H9 (cell line): Measurements from ENCODE around the gene GRIK3. TPM values are rescaled to one million over a fixed set of nuclear protein-coding genes. Genes with fewer than 3 reads are reported as not detected.

Source experiments
- DNase-seq: peaks from one replicate; pipeline ENCODE4 v3.0.0-alpha.2; 2017
- H2AFZ ChIP-seq: one replicate; pipeline ENCODE4 v1.6.1; 2013; ENCODE audit warnings: mild to moderate bottlenecking, low read length, control low read depth, moderate library complexity
- H2AK5ac ChIP-seq: 2 replicates; pipeline ENCODE4 v1.6.1; 2013; ENCODE audit warnings: low read length, control low read depth, mixed read lengths; ENCODE audit not compliant: insufficient read length
- H2BK120ac ChIP-seq: one replicate; pipeline ENCODE4 v1.6.1; 2013; ENCODE audit warnings: low read depth, mild to moderate bottlenecking, low read length, control low read depth, inconsistent platforms; ENCODE audit not compliant: poor library complexity, severe bottlenecking
- H2BK12ac ChIP-seq: 2 replicates; pipeline ENCODE4 v1.6.1; 2013; ENCODE audit warnings: low read length, control low read depth, mixed read lengths, low read depth; ENCODE audit not compliant: insufficient read length
- H2BK15ac ChIP-seq: 2 replicates; pipeline ENCODE4 v1.6.1; 2013; ENCODE audit warnings: low read depth, low read length, control low read depth
- H2BK20ac ChIP-seq: one replicate; pipeline ENCODE4 v1.6.1; 2013; ENCODE audit warnings: low read depth, mild to moderate bottlenecking, low read length, control low read depth, inconsistent platforms; ENCODE audit not compliant: poor library complexity, severe bottlenecking
- H2BK5ac ChIP-seq: 2 replicates; pipeline ENCODE4 v1.6.1; 2013; ENCODE audit warnings: low read length, control low read depth, mixed read lengths; ENCODE audit not compliant: insufficient read length
- H3K14ac ChIP-seq: 2 replicates; pipeline ENCODE4 v1.6.1; 2013; ENCODE audit warnings: low read length, control low read depth; ENCODE audit not compliant: insufficient read depth
- H3K18ac ChIP-seq: 2 replicates; pipeline ENCODE4 v1.6.1; 2013; ENCODE audit warnings: low read depth, mild to moderate bottlenecking, mixed read lengths, low read length, control low read depth; ENCODE audit not compliant: insufficient read length
- H3K23ac ChIP-seq: 2 replicates; pipeline ENCODE4 v1.6.1; 2013; ENCODE audit warnings: low read length, control low read depth, mixed read lengths, low read depth; ENCODE audit not compliant: insufficient read length
- H3K23me2 ChIP-seq: 2 replicates; pipeline ENCODE4 v1.6.1; 2013; ENCODE audit warnings: low read depth, mild to moderate bottlenecking, mixed read lengths, low read length, control low read depth; ENCODE audit not compliant: insufficient read length, poor library complexity, severe bottlenecking
- H3K27ac ChIP-seq: 2 replicates; pipeline ENCODE4 v1.5.1; 2013; ENCODE audit warnings: low read length, control low read depth, mixed read lengths, low read depth; ENCODE audit not compliant: insufficient read length
- H3K27me3 ChIP-seq: 2 replicates; pipeline ENCODE4 v1.6.1; 2013; ENCODE audit warnings: low read length, control low read depth, inconsistent platforms; ENCODE audit not compliant: insufficient read depth
- H3K4ac ChIP-seq: 2 replicates; pipeline ENCODE4 v1.6.1; 2013; ENCODE audit warnings: low read depth, mild to moderate bottlenecking, control low read depth, inconsistent platforms, low read length, moderate library complexity
- H3K4me1 ChIP-seq: 2 replicates; pipeline ENCODE4 v1.6.1; 2013; ENCODE audit warnings: low read length, control low read depth, inconsistent platforms; ENCODE audit not compliant: insufficient read depth
- H3K4me2 ChIP-seq: 2 replicates; pipeline ENCODE4 v1.6.1; 2013; ENCODE audit warnings: low read length, control low read depth, mixed read lengths; ENCODE audit not compliant: insufficient read length, insufficient read depth
- H3K56ac ChIP-seq: 2 replicates; pipeline ENCODE4 v1.6.1; 2013; ENCODE audit warnings: low read depth, mild to moderate bottlenecking, mixed read lengths, low read length, control low read depth; ENCODE audit not compliant: insufficient read length
- H3K79me1 ChIP-seq: 2 replicates; pipeline ENCODE4 v1.6.1; 2013; ENCODE audit warnings: low read depth, mild to moderate bottlenecking, moderate library complexity, low read length, control low read depth, inconsistent platforms; ENCODE audit not compliant: insufficient read depth, poor library complexity, severe bottlenecking
- H3K79me2 ChIP-seq: 2 replicates; pipeline ENCODE4 v1.6.1; 2013; ENCODE audit warnings: low read length, control low read depth, inconsistent platforms; ENCODE audit not compliant: insufficient read depth
- H3K9ac ChIP-seq: 2 replicates; pipeline ENCODE4 v1.6.1; 2013; ENCODE audit warnings: low read length, control low read depth, mixed read lengths; ENCODE audit not compliant: insufficient read length; ENCODE audit errors: extremely low read depth
- H3K9me3 ChIP-seq: one replicate; pipeline ENCODE4 v1.6.1; 2013; ENCODE audit warnings: low read depth, low read length, inconsistent platforms; ENCODE audit not compliant: control insufficient read depth
- H3T11ph ChIP-seq: one replicate; pipeline ENCODE4 v1.6.1; 2013; ENCODE audit warnings: mild to moderate bottlenecking, low read length, control low read depth, inconsistent platforms
- H4K20me1 ChIP-seq: one replicate; pipeline ENCODE4 v1.6.1; 2013; ENCODE audit not compliant: control insufficient read depth, insufficient read length, insufficient read depth
- H4K5ac ChIP-seq: 2 replicates; pipeline ENCODE4 v1.6.1; 2013; ENCODE audit warnings: low read depth, mild to moderate bottlenecking, mixed read lengths, low read length, control low read depth; ENCODE audit not compliant: insufficient read length
- H4K8ac ChIP-seq: replicated peaks from 2 replicates; pipeline ENCODE4 v1.6.1; 2013; ENCODE audit warnings: low read length, control low read depth, mixed read lengths, low read depth; ENCODE audit not compliant: insufficient read length
- H4K91ac ChIP-seq: 2 replicates; pipeline ENCODE4 v1.6.1; 2013; ENCODE audit warnings: low read depth, mild to moderate bottlenecking, moderate library complexity, mixed read lengths, low read length, control low read depth; ENCODE audit not compliant: insufficient read length
- H3K27ac Mint-ChIP-seq, 3 experiments: 2 replicates in 2 of 3; 3 replicates in 1 of 3; pipeline ENCODE4 v1.8.0; 2020 to 2021; ENCODE audit warnings: mixed read lengths in 3 of 3, mild to moderate bottlenecking in 1 of 3, moderate library complexity in 1 of 3
- H3K27me3 Mint-ChIP-seq: 2 replicates; pipeline ENCODE4 v1.8.0; 2021; ENCODE audit warnings: low read depth, mild to moderate bottlenecking, moderate library complexity, mixed read lengths
- H3K36me3 Mint-ChIP-seq, 3 experiments: 2 replicates in 2 of 3; 3 replicates in 1 of 3; pipeline ENCODE4 v1.8.0; 2020 to 2021; ENCODE audit warnings: low read depth in 3 of 3, mixed read lengths in 3 of 3; ENCODE audit not compliant: insufficient read depth in 1 of 3
- H3K4me1 Mint-ChIP-seq, 2 experiments: 2 replicates each; pipeline ENCODE4 v1.8.0; 2020; ENCODE audit warnings: mixed read lengths in 2 of 2
- H3K4me3 Mint-ChIP-seq, 2 experiments: 2 replicates in 1 of 2; 3 replicates in 1 of 2; pipeline ENCODE4 v1.8.0; 2020 to 2021; ENCODE audit warnings: mild to moderate bottlenecking in 2 of 2, mixed read lengths in 2 of 2, moderate library complexity in 1 of 2
- H3K9me3 Mint-ChIP-seq, 2 experiments: 2 replicates in 1 of 2; 3 replicates in 1 of 2; pipeline ENCODE4 v1.8.0; 2020; ENCODE audit warnings: mild to moderate bottlenecking in 2 of 2, mixed read lengths in 2 of 2, moderate library complexity in 1 of 2
- CTCF ChIP-seq: fragments of 200-600 bp; sonication (generic); conservative IDR thresholded peaks from 3 replicates; pipeline ENCODE4 v1.8.0; 2021; ENCODE audit warnings: antibody characterized with exemption, mild to moderate bottlenecking
- WGBS: extraction: QIAGEN DNeasy Blood & Tissue Kit; methylation state at CpG from one replicate; pipeline ENCODE4 v1.1.7; 2013; ENCODE audit warnings: missing lambda C conversion rate, low lambda C conversion rate, mixed read lengths; ENCODE audit not compliant: insufficient read length; ENCODE audit errors: extremely low coverage; 5-methylcytosine and 5-hydroxymethylcytosine counted together
- total RNA-seq: library from RNA; stranded (reverse); gene quantifications from 2 replicates; pipeline ENCODE4 v1.2.1, GENCODE V29; 2021

GRIK3 gene
- total RNA-seq, 1 experiment from 2014 or later: 1.7 TPM

DNA sequence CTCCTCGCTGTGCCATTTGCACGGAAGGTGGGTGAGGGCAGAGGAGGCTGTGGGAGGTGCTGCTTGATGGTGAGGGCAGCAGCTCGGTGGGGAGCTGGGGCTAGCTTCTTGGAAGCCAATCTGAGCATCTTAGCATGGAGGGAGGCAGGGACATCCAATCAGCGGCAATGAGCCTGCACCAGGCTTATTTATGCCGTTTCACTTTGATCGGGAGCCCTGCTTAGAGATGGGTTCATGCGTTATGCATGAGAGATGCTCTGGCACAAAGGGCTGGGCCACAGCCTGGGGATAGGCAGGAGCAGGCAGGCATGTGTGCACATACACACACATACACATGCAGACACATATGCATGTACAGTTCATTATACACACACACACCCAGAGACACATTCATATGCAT lies 220.2 kb downstream of the GRIK3 start:
- Histone ChIP-seq H3K4ac (no peak overlapping the region), H3K9me3 (no peaks in the 10 kb centered on the region), H3K23me2 (no peaks in the 10 kb centered on the region), H3K79me2 (no peaks in the 10 kb centered on the region), H2BK120ac (no peak overlapping the region), H3K27ac (no peak overlapping the region), H3K4me1 (no peaks in the 10 kb centered on the region; the same call in 1 of the 2 replicates), H2BK15ac (no peak overlapping the region), H2AFZ (no peak overlapping the region), H3K56ac (no peak overlapping the region), H4K91ac (no peak overlapping the region), H2BK20ac (no peak overlapping the region), H3T11ph (no peak overlapping the region), H4K8ac (no peak overlapping the region), H2BK5ac (no peak overlapping the region), H3K23ac (no peak overlapping the region), H4K5ac (no peak overlapping the region), H3K27me3 (no peaks in the 10 kb centered on the region), H3K18ac (no peak overlapping the region), H3K4me2 (no peak overlapping the region), H2BK12ac (no peak overlapping the region), H4K20me1 (no peaks in the 10 kb centered on the region), H3K79me1 (no peaks in the 10 kb centered on the region), H3K14ac (no peak overlapping the region), H2AK5ac (no peak overlapping the region), H3K9ac (no peak overlapping the region)
- H3K27me3 Mint-ChIP-seq: peaks cover 15% of the 10 kb centered on the region
- H3K27ac Mint-ChIP-seq: no peak overlapping the region; a peak in 2 of 7 replicates
- no peaks in the 10 kb centered on the region for H3K36me3 Mint-ChIP-seq
- TF ChIP-seq CTCF: no peak
- WGBS: no CpG with 5 or more reads among the region's 7 CpGs
- peaks cover 3 to 14% of the 10 kb centered on the region in 2 experiments; a peak in 3 of 4 replicates for H3K4me1 Mint-ChIP-seq
- no peaks in the 10 kb centered on the region for H3K9me3 Mint-ChIP-seq
- H3K4me3 Mint-ChIP-seq: no peak overlapping the region
- DNase-seq: no peak
